ENCODE results near the gene TGIF1. TPM values are rescaled to one million over a fixed set of nuclear protein-coding genes. Genes with fewer than 3 reads are reported as not detected.
"Not testable (repeated sequence)": the region's sequence is repeated elsewhere in the genome, so short reads cannot be mapped to it uniquely, and the experiment has no call there.

The TGIF1 gene
- polyA plus RNA-seq (2012; ENCODE audit: insufficient read depth, insufficient read length), result 18.7 TPM

DNA sequence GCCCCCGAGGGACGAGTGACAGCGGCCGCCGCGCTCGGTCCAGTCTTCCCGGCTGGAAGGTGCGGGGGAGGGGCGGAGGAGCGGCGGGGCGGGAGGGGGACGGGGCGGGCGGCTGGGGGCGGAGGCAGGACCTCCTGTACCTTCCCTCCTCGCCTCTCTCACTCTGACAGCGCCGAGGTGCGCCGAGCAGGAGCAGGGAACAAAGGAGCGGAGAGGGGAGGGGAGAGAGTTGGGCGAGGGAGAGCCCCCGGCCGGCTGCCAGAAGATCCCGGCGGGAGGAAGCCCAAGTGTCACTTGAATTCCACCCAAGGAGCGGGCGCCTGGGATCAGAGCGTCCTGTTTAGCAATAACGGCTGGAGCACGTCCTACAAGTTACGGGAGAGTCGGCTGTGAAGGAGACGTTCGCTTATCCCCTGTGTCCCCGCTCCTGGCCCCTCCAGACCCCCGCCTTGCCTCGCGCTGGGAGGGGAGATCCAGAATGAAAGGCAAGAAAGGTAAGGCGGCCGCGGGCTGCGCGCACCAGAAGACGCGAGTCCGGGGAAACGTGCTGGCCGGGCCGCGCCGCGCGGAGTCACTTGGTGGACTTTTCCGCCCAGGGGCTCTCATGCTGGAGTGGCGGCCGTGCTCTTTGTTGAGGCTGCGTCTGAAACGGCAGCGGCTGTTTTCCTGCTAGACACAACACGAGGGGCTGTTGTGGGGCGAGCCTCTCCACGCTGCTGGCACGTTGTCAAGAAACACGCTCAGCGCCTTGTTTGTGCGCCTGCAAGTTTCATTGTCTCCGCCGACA is at the start of gene TGIF1:
Gene TGIF1, plus strand, starts transcription at position 161 of the 787 bp plus-strand sequence. Its CDS starts 318 bp downstream, at position 479.
- DNase-seq (ENCODE audit: low read depth, low spot score), result peak; percentile 39
- H3K4me3 ChIP-seq (ENCODE audit: low read length), result peak within 1 kb of the TSS; percentile 74

DNA sequence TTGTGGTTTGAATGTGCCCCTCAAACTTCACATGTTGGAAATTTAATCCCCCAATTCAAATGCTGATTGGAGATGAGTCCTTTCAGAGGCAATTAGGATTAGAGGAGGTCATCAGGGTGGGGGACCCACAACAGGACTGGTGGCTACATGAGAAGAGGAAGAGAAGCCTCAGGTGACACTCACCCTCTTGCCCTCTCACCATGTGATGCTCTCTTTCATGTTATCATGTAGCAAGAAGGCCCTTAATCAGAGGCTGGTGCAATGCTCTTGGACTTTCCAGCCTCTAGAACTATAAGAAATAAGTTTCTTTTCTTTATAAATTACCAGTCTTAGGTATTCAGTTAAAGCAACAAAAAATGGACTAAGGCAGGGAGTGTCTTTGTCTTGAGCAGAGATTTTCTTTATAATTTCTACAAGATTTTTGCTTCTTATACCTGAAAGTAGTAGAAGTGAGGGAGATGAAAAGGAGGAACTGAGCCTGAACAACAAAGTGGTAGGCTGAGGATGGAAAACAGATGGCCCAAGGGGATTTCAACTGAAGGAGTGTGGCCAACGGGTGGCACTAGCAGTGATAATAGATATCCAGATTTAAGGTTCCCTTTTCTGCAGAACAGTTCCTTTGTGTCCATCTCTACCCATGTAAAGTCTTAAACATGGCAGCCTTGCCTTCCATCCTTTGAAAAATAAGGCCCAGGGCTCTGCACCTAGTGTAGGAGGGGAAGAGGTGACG is 49.2 kb upstream of the TGIF1 start:
- H3K4me3 ChIP-seq (ENCODE audit: low read length), result no peak overlapping the region
- no peak for DNase-seq (ENCODE audit: low read depth, low spot score)

- DNase-seq (ENCODE audit: low read depth, low spot score), result no peak
- no peak overlapping the region for H3K4me3 ChIP-seq (ENCODE audit: low read length)
Measured at GRCh38 chr18:3401669-3402620, 48.0 kb upstream of the TGIF1 start.

- no peak overlapping the region for H3K4me3 ChIP-seq (ENCODE audit: low read length)
- DNase-seq (ENCODE audit: low read depth, low spot score), result peak; percentile 46
Measured at GRCh38 chr18:3402982-3403451, 47.0 kb upstream of the TGIF1 start.

GRCh38 chr18:3405713-3406112 is 44.3 kb upstream of the TGIF1 start:
- no peak overlapping the region for H3K4me3 ChIP-seq (ENCODE audit: low read length)
- peak; percentile 12 for DNase-seq (ENCODE audit: low read depth, low spot score)

DNA sequence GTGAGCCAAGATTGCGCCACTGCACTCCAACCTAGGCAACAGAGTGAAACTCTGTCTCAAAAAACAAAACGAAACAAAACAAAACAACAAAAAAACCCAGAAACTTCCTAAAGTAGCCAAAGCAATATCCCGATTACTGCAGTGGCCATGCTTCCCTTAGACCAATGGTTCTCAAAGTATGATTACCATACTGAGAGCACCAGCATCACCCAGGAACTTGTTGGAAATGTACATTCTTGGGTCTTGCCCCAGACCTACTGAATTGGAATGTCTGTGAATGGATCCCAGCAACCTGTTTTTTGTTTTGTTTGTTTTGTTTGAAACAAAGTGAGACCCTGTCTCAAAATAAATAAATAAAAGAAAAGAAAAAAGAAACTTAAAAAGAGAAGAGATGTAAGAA is 41.9 kb upstream of the TGIF1 start:
- H3K4me3 ChIP-seq (ENCODE audit: low read length), result no peak overlapping the region
- DNase-seq (ENCODE audit: low read depth, low spot score), result no peak

- DNase-seq (ENCODE audit: low read depth, low spot score), result no peak
- H3K4me3 ChIP-seq (ENCODE audit: low read length), result no peak overlapping the region
Measured at GRCh38 chr18:3409811-3410210, 40.2 kb upstream of the TGIF1 start.

DNA sequence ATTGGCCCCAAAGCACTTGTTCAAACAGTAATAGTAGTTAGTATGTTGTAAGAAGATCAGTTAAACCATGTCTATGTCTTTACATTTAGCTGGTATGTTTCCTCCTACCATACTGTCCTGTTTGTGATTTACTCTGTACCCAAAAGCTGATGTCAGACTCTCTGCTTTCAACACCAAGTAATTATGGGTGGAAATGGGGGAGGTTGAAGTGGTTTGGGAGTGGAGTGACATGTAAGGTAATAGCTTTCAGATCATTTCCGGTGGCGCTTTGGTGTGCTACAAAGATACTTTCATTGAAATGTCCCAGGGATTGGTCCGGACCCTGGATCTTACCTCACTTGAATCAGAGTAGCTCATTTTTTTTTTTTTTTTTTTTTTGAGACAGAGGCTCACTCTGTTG is 39.7 kb upstream of the TGIF1 start:
- no peak for DNase-seq (ENCODE audit: low read depth, low spot score)
- H3K4me3 ChIP-seq (ENCODE audit: low read length), result no peak overlapping the region

GRCh38 chr18:3410876-3411275 is 39.1 kb upstream of the TGIF1 start:
- not testable (repeated sequence) for H3K4me3 ChIP-seq (ENCODE audit: low read length); DNase-seq (ENCODE audit: low read depth, low spot score)

DNA sequence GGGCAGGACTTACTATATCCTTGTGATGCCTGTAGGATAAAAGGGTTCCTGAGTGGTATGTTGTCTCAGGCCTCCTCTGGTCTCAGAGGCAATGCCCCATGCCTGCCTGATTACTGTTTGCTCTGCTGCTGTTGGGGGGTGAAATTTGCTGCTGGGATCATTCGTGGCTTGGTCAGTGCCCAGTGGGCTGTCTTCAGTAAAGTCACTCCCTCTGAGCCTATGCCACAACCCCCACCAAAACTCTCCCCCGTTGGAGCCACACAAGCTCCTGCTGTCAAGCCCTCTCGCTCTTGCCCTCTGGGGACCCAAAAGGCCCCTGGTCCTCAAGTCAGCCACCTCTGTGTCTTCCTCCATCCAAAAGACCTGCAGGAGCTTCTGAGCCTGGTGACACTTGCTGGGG is 38.6 kb upstream of the TGIF1 start:
- no peak for DNase-seq (ENCODE audit: low read depth, low spot score)
- H3K4me3 ChIP-seq (ENCODE audit: low read length), result no peak overlapping the region

- no peak overlapping the region for H3K4me3 ChIP-seq (ENCODE audit: low read length)
- DNase-seq (ENCODE audit: low read depth, low spot score), result no peak
Measured at GRCh38 chr18:3411854-3412268, 38.1 kb upstream of the TGIF1 start.

GRCh38 chr18:3412528-3412927 is 37.4 kb upstream of the TGIF1 start:
- not testable (repeated sequence) for DNase-seq (ENCODE audit: low read depth, low spot score); H3K4me3 ChIP-seq (ENCODE audit: low read length)

DNA sequence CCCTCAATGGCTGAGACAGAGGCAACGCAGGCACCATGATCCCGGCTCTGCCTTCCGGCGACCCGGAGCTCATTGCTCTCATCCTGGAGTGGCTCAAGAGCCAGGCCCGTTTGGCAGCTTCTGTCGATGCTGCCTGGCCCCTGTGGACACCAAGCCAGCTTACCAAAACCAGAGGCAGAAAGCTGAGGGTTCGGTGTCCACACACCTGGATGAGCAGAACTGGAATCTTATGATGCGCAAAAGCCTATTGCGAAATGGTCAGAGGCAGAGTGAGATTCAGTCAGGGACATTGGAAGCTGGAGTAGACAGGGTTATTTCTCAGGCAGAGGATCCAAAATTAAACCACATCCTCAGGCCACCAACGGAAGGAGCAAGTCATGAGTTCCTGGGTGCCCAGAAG is 34.9 kb upstream of the TGIF1 start:
- no peak overlapping the region for H3K4me3 ChIP-seq (ENCODE audit: low read length)
- DNase-seq (ENCODE audit: low read depth, low spot score), result no peak

DNA sequence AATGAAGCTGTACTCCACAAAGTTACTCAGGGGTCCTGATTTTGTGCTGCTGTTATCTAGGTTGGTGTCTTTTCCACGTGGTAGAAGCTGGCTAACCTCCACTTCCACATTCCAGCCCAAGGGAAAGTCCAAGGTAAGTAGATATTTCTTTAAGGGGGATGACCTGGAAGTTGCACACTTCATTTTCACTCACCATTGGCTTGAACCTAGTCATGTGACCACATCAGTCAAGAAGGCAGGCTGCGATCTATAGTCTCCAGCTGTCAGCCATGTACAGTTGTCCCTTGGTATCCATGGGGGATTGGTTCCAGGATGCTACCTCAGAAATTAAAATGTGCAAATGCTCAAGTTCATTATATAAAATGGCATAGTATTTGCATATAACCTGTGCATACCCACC is 31.9 kb upstream of the TGIF1 start:
- H3K4me3 ChIP-seq (ENCODE audit: low read length), result no peak overlapping the region
- DNase-seq (ENCODE audit: low read depth, low spot score), result no peak

DNA sequence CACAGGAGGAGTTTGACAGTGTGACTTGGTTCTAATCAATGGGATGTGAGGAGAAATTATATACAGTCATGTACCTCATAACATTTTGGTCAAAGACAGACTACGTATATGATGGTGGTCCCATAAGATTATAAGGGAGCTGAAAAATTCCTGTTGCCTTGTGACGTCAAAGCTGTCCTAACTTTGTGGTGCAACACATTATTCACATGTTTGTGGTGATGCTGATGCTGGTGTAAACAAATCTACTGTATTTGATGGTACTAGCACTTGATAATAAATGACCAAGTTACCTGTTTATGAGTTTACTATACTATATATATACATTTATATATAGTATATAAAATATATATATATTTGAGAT is 29.1 kb upstream of the TGIF1 start:
- DNase-seq (ENCODE audit: low read depth, low spot score), result no peak
- H3K4me3 ChIP-seq (ENCODE audit: low read length), result no peak overlapping the region

GRCh38 chr18:3422905-3423304 is 27.1 kb upstream of the TGIF1 start:
- no peak overlapping the region for H3K4me3 ChIP-seq (ENCODE audit: low read length)
- DNase-seq (ENCODE audit: low read depth, low spot score), result no peak

- DNase-seq (ENCODE audit: low read depth, low spot score), result no peak
- no peak overlapping the region for H3K4me3 ChIP-seq (ENCODE audit: low read length)
Measured at GRCh38 chr18:3424280-3424890, 25.6 kb upstream of the TGIF1 start.

GRCh38 chr18:3425030-3425429 is 24.9 kb upstream of the TGIF1 start:
- no peak overlapping the region for H3K4me3 ChIP-seq (ENCODE audit: low read length)
- no peak for DNase-seq (ENCODE audit: low read depth, low spot score)

- H3K4me3 ChIP-seq (ENCODE audit: low read length), result no peak overlapping the region
- no peak for DNase-seq (ENCODE audit: low read depth, low spot score)
Measured at GRCh38 chr18:3425446-3425845, 24.5 kb upstream of the TGIF1 start.

Data from Jurkat, Clone E6-1 (cell line).